BLaER1 (cell line): Measurements from ENCODE around the gene TRIM47.

ENCODE experiments used
- H3K27ac ChIP-seq: shearing (Covaris generic); formaldehyde crosslinking; 2 replicates; pipeline ENCODE4 v1.8.1; 2022
- H3K27me3 ChIP-seq: shearing (Covaris generic); formaldehyde crosslinking; 2 replicates; pipeline ENCODE4 v1.8.1; 2022
- H3K36me3 ChIP-seq: shearing (Covaris generic); formaldehyde crosslinking; 2 replicates; pipeline ENCODE4 v1.8.1; 2022
- H3K4me1 ChIP-seq: shearing (Covaris generic); formaldehyde crosslinking; 2 replicates; pipeline ENCODE4 v1.8.1; 2022
- H3K4me2 ChIP-seq: shearing (Covaris generic); formaldehyde crosslinking; 2 replicates; pipeline ENCODE4 v1.8.1; 2022
- H3K4me3 ChIP-seq: shearing (Covaris generic); formaldehyde crosslinking; 2 replicates; pipeline ENCODE4 v1.8.1; 2022
- H3K9ac ChIP-seq: shearing (Covaris generic); formaldehyde crosslinking; 2 replicates; pipeline ENCODE4 v1.8.1; 2022
- H3K9me3 ChIP-seq: shearing (Covaris generic); formaldehyde crosslinking; 2 replicates; pipeline ENCODE4 v1.8.1; 2022
- H4K20me1 ChIP-seq: shearing (Covaris generic); formaldehyde crosslinking; 2 replicates; pipeline ENCODE4 v1.8.1; 2022
- Cebpa-rat ChIP-seq: shearing (Covaris generic); IDR thresholded peaks from 2 replicates; pipeline ENCODE4 v1.8.1; 2022

The TRIM47 gene

GRCh38 chr17:75846692-75847613 is 31.4 kb downstream of the TRIM47 start:
- Histone ChIP-seq H4K20me1 (no peaks in the 10 kb centered on the region), H3K27ac (peak overlapping the region; percentile 95), H3K4me1 (peaks cover 68% of the 10 kb centered on the region), H3K36me3 (peaks cover 72% of the 10 kb centered on the region), H3K4me3 (no peak overlapping the region), H3K9me3 (no peaks in the 10 kb centered on the region), H3K9ac (peak overlapping the region; percentile 81), H3K27me3 (no peaks in the 10 kb centered on the region), H3K4me2 (peak overlapping the region; percentile 97)
- TF ChIP-seq Cebpa-rat = no peak

DNA sequence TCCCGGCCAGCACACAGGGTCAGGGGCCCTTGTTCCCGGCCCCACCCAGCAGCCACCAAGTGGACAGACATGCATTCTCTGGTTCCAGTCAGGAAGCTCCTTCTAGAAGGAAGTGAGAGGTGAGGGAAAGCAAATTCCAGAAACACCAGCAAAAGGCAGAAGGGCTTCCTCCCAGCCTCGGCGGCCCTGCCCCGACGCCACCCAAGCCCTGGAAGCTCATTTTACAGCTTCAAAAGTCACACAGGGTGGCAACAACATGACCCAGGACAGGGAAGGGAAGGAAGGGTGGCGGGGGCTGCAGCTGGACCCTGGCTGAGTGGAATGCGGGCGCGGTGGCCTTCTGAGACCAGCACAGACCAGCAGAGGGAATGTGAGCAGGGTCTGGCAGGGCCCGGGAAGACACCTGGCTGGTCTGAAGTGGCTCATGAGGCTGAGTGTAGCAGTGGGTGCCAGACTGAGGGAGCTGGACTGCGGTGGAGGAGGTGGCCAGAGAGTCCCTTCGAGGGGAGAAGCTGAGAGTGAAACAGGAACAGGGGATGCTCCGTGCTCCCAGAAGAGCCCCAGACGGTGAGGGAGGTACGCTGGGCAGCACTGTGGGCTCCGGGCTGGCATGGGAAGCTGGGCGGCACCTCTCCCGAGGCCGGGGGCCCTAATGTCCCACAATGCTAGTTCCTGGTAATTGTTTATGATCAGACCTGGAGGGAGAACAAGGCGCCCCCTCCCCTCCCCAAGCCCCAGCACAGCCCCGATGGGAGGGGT is 32.3 kb downstream of the TRIM47 start:
- H3K4me2 ChIP-seq = peak overlapping the region; percentile 97
- no peak for TF ChIP-seq Cebpa-rat
- no peaks in the 10 kb centered on the region for H3K27me3 ChIP-seq
- H3K27ac ChIP-seq = peak overlapping the region; percentile 95
- peaks cover 69% of the 10 kb centered on the region for H3K4me1 ChIP-seq
- no peaks in the 10 kb centered on the region for H4K20me1 ChIP-seq
- peak overlapping the region; percentile 81 for H3K9ac ChIP-seq
- H3K9me3 ChIP-seq = no peaks in the 10 kb centered on the region
- 0 out of 2 replicates have a peak overlapping the region, but pooled peaks have one; percentile 7 for H3K4me3 ChIP-seq
- H3K36me3 ChIP-seq = peaks cover 66% of the 10 kb centered on the region

DNA sequence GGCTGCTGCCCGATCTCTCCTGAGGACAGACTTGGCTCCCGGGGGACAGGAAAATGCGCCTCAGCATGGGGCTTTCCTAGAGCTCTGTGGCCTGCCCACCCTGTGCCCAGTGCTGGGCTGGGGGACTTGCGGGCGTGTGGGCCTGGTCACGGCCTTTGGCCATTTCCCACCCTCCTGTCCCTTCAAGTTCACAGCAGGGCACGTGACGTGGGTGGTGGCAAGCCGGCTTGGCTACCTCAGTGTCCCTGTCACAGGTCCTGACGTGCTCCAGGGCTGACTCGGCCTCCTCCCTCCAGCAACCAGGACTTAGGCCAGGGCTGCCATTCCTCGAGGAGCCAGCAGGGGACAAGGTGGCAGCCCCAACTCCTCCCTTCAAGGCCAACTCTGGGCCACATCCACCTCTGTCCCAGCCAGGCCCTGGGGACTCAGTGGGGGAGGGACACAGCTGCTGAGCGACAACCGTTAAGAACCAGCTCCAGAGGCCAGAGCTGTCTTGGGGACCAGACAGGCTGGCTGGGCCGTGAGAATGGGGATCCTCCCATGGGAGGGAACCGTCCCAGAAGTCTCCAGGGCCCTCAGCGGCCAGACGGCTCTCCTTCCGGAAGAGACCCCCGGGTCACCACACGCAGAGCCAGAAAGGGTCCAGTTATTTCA is 33.2 kb downstream of the TRIM47 start:
- peaks cover 65% of the 10 kb centered on the region for H3K36me3 ChIP-seq
- H3K4me3 ChIP-seq = peak overlapping the region; percentile 74
- H3K4me2 ChIP-seq = peak overlapping the region; percentile 97
- no peaks in the 10 kb centered on the region for H4K20me1 ChIP-seq
- H3K4me1 ChIP-seq = peaks cover 75% of the 10 kb centered on the region
- no peaks in the 10 kb centered on the region for H3K27me3 ChIP-seq
- peak overlapping the region; percentile 95 for H3K27ac ChIP-seq
- peak overlapping the region; percentile 81 for H3K9ac ChIP-seq
- no peaks in the 10 kb centered on the region for H3K9me3 ChIP-seq
- no peak for TF ChIP-seq Cebpa-rat

DNA sequence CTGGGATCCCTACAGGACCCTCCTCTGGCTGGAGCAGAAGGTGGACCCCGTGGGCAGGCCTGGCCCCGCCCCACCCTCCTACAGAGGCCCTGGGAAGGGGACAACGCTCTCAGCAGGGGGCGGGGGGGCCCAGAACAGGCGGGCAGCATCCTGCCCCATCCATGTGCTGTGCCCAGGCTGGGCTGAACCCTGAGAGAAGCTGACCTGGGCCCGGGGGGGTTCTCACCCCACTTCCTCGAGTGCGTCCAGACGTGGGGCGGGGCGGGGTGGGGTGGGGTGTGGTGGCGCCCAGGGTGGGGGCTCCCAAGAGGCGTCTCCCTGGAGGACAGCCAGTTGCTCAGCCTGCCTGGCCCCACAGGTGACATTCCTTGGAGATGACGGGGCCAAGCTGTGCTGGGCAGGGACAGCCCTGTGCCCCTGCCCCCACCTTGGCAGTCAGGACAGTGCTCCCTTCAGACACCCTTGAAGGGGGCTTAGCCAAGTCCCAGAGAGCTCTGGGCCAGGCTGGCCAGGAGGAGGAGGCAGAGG is 33.8 kb downstream of the TRIM47 start:
- Histone ChIP-seq H4K20me1 (no peaks in the 10 kb centered on the region), H3K4me3 (peak overlapping the region; percentile 74), H3K9me3 (no peaks in the 10 kb centered on the region), H3K36me3 (peaks cover 65% of the 10 kb centered on the region), H3K4me2 (peak overlapping the region; percentile 97), H3K9ac (peak overlapping the region; percentile 88), H3K4me1 (peaks cover 75% of the 10 kb centered on the region), H3K27ac (peak overlapping the region; percentile 95), H3K27me3 (no peaks in the 10 kb centered on the region)
- TF ChIP-seq Cebpa-rat = no peak

DNA sequence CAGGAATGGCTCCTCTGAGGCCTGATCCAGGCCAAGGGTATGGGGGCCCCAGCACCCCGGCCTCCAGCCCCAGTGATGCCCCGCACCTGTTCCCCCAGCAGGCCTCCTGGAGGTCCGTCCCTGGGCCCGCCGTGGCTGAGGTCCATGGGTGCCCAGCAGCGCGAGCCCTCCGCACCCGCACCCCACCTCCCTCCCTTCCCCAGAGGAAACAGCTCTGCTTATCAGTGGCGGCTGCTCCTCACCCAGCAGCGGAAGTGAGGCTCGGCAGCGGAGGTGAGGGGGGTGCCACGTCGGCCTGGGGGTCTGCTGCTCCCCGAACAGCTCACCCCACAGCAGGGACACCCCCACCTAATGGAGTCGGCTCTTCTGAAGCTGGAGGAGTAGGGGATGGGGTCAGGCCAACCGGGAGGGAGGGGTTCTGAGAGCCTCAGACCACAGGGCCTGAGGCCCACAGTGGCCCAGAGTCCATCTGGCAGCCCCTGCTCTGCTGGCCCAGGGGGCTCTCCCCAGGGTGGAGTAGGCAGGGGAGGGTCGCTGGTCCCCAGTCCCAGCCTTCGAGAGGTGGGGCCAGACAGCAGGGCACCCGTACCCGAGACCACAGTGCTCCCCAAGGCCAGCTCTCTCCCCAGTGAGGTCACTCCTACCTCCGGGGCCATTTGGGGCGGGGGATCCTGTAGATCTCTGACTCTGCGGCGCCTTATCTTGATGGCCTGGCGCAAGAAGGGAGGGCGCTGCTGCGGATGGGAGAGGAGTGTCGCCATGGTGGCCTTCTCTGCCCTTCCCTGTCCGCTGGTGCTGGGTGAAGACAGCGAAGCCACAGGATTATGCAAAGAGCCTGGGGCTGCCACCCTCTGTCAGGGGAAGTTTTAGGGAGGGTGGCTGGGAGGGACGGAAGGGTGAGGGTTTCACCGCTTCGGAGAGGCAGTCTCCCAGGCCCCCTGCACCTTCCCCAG is 34.5 kb downstream of the TRIM47 start, which contains the start of gene UNC13D:
UNC13D (minus strand) TSS at position 828 of the 953 bp plus-strand sequence; CDS start at position 761, 67 bp downstream.
- peak within 1 kb of the TSS; percentile 88 for H3K9ac ChIP-seq
- no peaks in the 10 kb centered on the region for H3K9me3 ChIP-seq
- H3K36me3 ChIP-seq = peaks cover 65% of the 10 kb centered on the region
- TF ChIP-seq Cebpa-rat = no peak
- H3K4me3 ChIP-seq = peak within 1 kb of the TSS; percentile 74
- peak within 1 kb of the TSS; percentile 95 for H3K27ac ChIP-seq
- H3K27me3 ChIP-seq = no peaks in the 10 kb centered on the region
- H3K4me1 ChIP-seq = peaks cover 68% of the 10 kb centered on the region
- peak within 1 kb of the TSS; percentile 97 for H3K4me2 ChIP-seq
- no peaks in the 10 kb centered on the region for H4K20me1 ChIP-seq

DNA sequence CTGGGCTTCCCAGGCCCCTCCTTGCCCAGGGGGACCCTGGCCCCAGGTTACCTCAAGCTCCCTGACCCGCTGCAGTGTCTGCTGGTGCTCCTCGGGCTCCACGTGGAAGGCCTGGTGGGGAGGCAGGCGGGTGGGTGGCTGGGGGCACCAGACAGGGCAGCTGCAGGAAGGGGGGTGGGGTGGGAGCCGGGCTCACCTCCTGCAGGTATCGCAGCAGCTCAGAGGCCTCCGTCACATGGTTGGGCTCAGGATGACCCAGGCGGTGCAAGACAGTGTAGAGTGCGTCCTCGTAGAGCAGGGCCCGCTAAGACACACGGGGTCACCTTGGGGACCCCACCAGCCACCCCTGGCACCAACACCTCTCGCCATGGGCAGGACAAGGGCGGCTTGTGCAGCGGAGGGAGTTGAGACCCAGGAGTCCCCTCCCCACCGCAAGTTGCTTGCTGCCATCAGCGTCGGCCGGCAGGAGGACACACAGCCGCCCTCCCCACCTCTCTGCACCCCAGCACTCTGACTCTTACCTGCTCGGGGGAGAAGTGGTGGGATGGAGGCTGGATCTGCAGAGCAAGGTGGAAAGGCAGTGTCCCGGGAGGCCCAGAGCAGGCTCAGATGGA is 35.3 kb downstream of the TRIM47 start:
- no peak for TF ChIP-seq Cebpa-rat
- peaks cover 72% of the 10 kb centered on the region for H3K4me1 ChIP-seq
- no peaks in the 10 kb centered on the region for H4K20me1 ChIP-seq
- peak overlapping the region; percentile 74 for H3K4me3 ChIP-seq
- peaks cover 63% of the 10 kb centered on the region for H3K36me3 ChIP-seq
- H3K9ac ChIP-seq = peak overlapping the region; percentile 88
- H3K27ac ChIP-seq = peak overlapping the region; percentile 95
- H3K9me3 ChIP-seq = no peaks in the 10 kb centered on the region
- H3K4me2 ChIP-seq = peak overlapping the region; percentile 97
- H3K27me3 ChIP-seq = no peaks in the 10 kb centered on the region

GRCh38 chr17:75842411-75842810 is 36.0 kb downstream of the TRIM47 start:
- H3K27me3 ChIP-seq = no peaks in the 10 kb centered on the region
- peak overlapping the region; percentile 88 for H3K9ac ChIP-seq
- H3K4me3 ChIP-seq = peak overlapping the region; percentile 74
- peaks cover 72% of the 10 kb centered on the region for H3K4me1 ChIP-seq
- no peaks in the 10 kb centered on the region for H3K9me3 ChIP-seq
- H3K4me2 ChIP-seq = peak overlapping the region; percentile 97
- no peak for TF ChIP-seq Cebpa-rat
- no peaks in the 10 kb centered on the region for H4K20me1 ChIP-seq
- peak overlapping the region; percentile 95 for H3K27ac ChIP-seq
- peaks cover 63% of the 10 kb centered on the region for H3K36me3 ChIP-seq

DNA sequence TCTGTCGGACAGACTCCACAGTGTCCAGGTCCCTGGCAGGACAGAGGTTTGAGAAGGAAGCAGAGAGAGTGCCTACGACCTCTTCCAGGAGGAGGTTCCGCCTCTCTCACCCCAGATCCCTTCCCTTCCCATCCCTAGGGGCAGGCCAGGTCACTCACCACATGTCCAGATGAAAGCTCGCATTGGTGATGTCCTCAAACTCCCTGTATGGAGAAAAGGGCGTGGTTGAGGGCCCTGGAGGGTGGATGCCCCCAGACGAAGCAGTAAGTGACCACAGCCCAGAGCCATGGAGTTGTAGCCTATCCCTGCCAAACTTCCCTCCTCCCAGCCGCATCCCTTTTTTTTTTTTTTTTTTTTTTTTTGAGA is 37.6 kb downstream of the TRIM47 start:
- no peak overlapping the region for H3K4me2 ChIP-seq
- H3K4me1 ChIP-seq = peaks cover 72% of the 10 kb centered on the region
- no peaks in the 10 kb centered on the region for H3K9me3 ChIP-seq
- H3K9ac ChIP-seq = no peak overlapping the region
- no peak overlapping the region for H3K4me3 ChIP-seq
- no peaks in the 10 kb centered on the region for H4K20me1 ChIP-seq
- no peak overlapping the region for H3K27ac ChIP-seq
- peaks cover 54% of the 10 kb centered on the region for H3K36me3 ChIP-seq
- no peak for TF ChIP-seq Cebpa-rat
- H3K27me3 ChIP-seq = no peaks in the 10 kb centered on the region
